ENCODE data around the gene GSTA5. TPM values are rescaled to one million over a fixed set of nuclear protein-coding genes. Genes with fewer than 3 reads are reported as not detected.

The GSTA5 gene
- total and polyA plus RNA-seq, 2 of the 8 experiments (the other 6 are each of a cell fraction or from before 2014, with no cell fraction given): not detected

- Histone ChIP-seq H3K27me3 (replicated peaks in 1 of 4; ENCODE audit: control insufficient read depth in 3 of 4, extremely low read depth in 1 of 4, insufficient read depth in 3 of 4, low read length in 3 of 4) (no peaks in the 10 kb centered on the region), H2BK20ac (ENCODE audit: low read length) (no peak overlapping the region), H4K5ac (ENCODE audit: insufficient read length, low read depth, low read length) (no peak overlapping the region), H3K56ac (replicated peaks; ENCODE audit: insufficient read length, low read depth, low read length) (no peak overlapping the region), H3K9me3 (ENCODE audit: insufficient read depth in 2 of 2, low read depth in 1 of 2, low read length in 1 of 2) (no peaks in the 10 kb centered on the region), H4K91ac (replicated peaks; ENCODE audit: insufficient read length, low read length) (no peak overlapping the region), H3K14ac (ENCODE audit: insufficient read length) (no peak overlapping the region), H3K4ac (replicated peaks; ENCODE audit: insufficient read length, low read depth, low read length) (no peak overlapping the region), H3K18ac (ENCODE audit: extremely low read depth, low read length) (no peak overlapping the region), H3K79me2 (ENCODE audit: control insufficient read depth in 1 of 2, insufficient read depth in 2 of 2, low read length in 2 of 2) (no peaks in the 10 kb centered on the region), H3K23ac (ENCODE audit: insufficient read length) (no peak overlapping the region), H2AK5ac (ENCODE audit: low read depth, low read length) (no peak overlapping the region), H3K79me1 (ENCODE audit: low read depth, low read length) (no peaks in the 10 kb centered on the region), H2BK15ac (ENCODE audit: low read length) (no peak overlapping the region), H3K36me3 (ENCODE audit: control insufficient read depth in 2 of 4, insufficient read depth in 4 of 4, low read length in 3 of 4) (no peaks in the 10 kb centered on the region), H2AFZ (ENCODE audit: low read length) (no peak overlapping the region), H4K20me1 (replicated peaks in 1 of 2; ENCODE audit: control insufficient read depth in 1 of 2, insufficient read depth in 2 of 2, low read length in 2 of 2) (no peaks in the 10 kb centered on the region), H2BK120ac (replicated peaks; ENCODE audit: low read depth, low read length) (no peak overlapping the region), H2BK12ac (ENCODE audit: low read depth, low read length) (no peak overlapping the region), H3K23me2 (ENCODE audit: low read depth, low read length) (no peaks in the 10 kb centered on the region), H3K9ac (replicated peaks in 1 of 4; ENCODE audit: extremely low read depth in 1 of 4, low read depth in 3 of 4, low read length in 3 of 4) (no peak overlapping the region), H3K4me1 (replicated peaks in 1 of 4; ENCODE audit: control insufficient read depth in 3 of 4, insufficient read depth in 4 of 4, low read length in 3 of 4) (peaks cover 0 to 5% (median 2%) of the 10 kb centered on the region in 4 experiments; a peak in 4 of 7 replicates), H3K27ac (ENCODE audit: low read depth, low read length) (no peak overlapping the region), H4K8ac (ENCODE audit: extremely low read depth, insufficient read depth, low read length) (no peak overlapping the region), H3K4me2 (ENCODE audit: insufficient read depth in 1 of 2, low read depth in 2 of 2, low read length in 2 of 2) (no peak overlapping the region), H3K4me3 (ENCODE audit: extremely low read depth in 1 of 4, insufficient read depth in 2 of 4, low read depth in 3 of 4, low read length in 4 of 4) (no peak overlapping the region), H2BK5ac (ENCODE audit: low read depth, low read length) (no peak overlapping the region)
- ChIA-PET POLR2A (ENCODE audit: partially characterized antibody) (no interaction called here), CTCF (ENCODE audit: partially characterized antibody) (interaction anchor here (0.5 kb wide), 1 partner anchor 52 kb away, joined by 3 read pairs; no protein-coding TSS in a partner anchor)
- 96% methylated on average over 1 of the region's 1 CpG; no CpG with 5 or more reads in 1 of the 2 experiments for WGBS, 2 experiments (ENCODE audit: extremely low coverage in 1 of 2, insufficient coverage in 1 of 2, insufficient read length in 1 of 2, insufficient replicate concordance in 2 of 2, low coverage in 1 of 2, low lambda C conversion rate in 2 of 2, missing lambda C conversion rate in 1 of 2)
- FAIRE-seq: no peak
- DNase-seq (ENCODE audit: low read depth in 1 of 2, low spot score in 2 of 2): no peak
- TF ChIP-seq CTCF (IDR thresholded peaks at IDR 0.05; ENCODE audit: control extremely low read depth in 1 of 3, insufficient read depth in 1 of 3, low read depth in 1 of 3, low read length in 3 of 3) (no peak), BACH1 (IDR thresholded peaks at IDR 0.05; ENCODE audit: low read length) (no peak), CHD2 (IDR thresholded peaks at IDR 0.05; ENCODE audit: low read length) (no peak), RFX5 (IDR thresholded peaks at IDR 0.05; ENCODE audit: borderline replicate concordance, low read depth, low read length) (no peak), NRF1 (IDR thresholded peaks at IDR 0.05; ENCODE audit: low read depth, low read length) (no peak), CTBP2 (IDR thresholded peaks at IDR 0.05; ENCODE audit: borderline replicate concordance, insufficient read depth, insufficient read length, low read length) (no peak), NANOG (IDR thresholded peaks at IDR 0.05; ENCODE audit: insufficient read depth, low read depth, low read length, poor library complexity, severe bottlenecking) (no peak), EZH2 (IDR thresholded peaks at IDR 0.05; ENCODE audit: low read depth, low read length, severe bottlenecking) (no peak), CEBPB (IDR thresholded peaks at IDR 0.05; ENCODE audit: low read depth, low read length) (no peak), TAF1 (IDR thresholded peaks at IDR 0.05; ENCODE audit: low read depth, low read length) (no peak), RNF2 (IDR thresholded peaks at IDR 0.05; ENCODE audit: borderline replicate concordance, low read depth, low read length, missing control alignments, poor library complexity, severe bottlenecking) (no peak)
Observed at GRCh38 chr6:52868240-52868639, 27.6 kb upstream of the GSTA5 start.
